ENCODE data around the gene NCKAP5.
"Not testable (repeated sequence)": the region's sequence is repeated elsewhere in the genome, so short reads cannot be mapped to it uniquely, and the experiment has no call there.

The NCKAP5 gene

DNA sequence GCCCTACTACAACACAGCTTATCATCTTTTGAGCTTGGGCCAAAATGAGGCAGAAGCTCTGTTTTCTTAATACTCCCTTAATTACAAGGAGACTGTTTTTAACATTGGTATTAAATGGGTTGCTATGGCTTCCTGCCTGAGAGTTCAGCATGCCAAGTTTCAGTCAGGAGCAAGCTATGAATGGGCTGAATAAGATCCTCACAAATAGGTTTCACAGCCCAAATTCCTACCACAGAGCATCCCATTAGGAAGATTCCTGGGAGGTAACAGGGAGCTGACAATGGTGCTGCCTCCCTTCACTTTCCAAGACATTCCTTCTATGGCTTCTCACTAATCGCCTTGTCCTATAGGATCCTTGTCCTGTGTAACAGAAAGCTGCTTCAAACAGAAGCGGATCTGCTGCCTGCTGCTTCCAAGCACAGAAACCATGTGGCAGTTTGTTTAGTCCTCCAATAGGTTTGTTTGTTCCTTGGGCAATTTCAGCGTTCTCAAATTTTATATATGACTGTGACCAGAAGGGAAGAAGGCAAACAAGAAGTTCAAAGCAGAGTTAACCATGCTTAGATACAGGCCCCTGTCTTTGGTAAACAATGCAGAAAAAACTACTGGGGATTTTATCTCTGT is 70.9 kb downstream of the NCKAP5 start:
- DNase-seq (ENCODE audit: low spot score): no peak

DNA sequence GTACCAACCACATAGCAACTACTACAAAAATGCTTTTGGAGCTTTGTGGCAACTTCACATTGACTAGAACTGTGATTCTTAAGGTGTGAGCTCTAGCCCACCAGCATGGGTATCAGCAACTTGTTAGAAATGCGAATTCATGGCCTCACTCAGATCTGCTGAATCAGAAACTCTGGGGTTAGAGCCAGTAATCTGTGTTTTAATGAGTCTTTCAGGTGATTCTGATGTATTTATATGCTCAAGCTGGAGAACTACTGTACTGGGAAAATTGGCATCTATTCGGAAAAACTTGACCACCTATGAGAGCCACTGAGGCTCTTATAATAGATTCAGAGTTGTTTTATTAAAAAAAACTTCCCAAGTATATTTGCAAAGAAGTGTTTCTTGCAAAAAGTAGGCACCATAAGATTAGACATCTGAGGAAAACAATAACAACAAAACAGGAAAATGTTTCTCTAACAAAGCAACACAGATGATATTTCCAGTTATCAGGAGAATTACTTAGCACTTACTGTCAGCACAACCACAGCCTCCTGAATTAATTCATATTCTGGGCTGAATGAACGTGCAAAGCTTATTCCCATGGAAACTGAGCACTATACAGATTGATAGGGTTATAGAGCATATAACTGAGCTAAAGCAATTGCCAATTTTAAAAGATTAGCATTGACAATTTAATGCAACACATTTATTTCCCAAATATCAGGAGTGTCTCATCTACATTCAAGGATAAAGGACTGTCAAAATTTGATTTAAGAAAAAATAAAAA is 71.6 kb downstream of the NCKAP5 start:
- DNase-seq (ENCODE audit: low spot score): no peak

DNA sequence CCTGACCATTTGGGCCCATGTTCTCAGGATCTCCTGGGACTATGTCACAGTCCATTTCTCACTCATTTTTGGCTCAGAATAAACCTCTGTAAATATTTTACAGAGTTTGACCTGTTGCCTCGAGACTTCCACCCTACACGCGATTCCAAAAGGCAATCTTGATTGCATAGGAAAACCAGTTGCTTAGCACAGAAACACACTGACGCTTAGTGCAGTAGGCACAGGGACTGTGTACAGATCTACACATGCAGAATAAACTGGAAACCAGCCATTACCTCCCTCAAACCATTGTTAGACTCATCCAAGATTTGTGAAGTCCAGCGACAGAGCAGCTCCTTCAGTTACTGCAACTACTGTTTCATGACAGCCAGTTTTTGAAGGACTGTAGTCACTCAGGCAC is 73.0 kb downstream of the NCKAP5 start:
- DNase-seq (ENCODE audit: low spot score): no peak

GRCh38 chr2:133492719-133493380 is 75.4 kb downstream of the NCKAP5 start:
- DNase-seq (ENCODE audit: low spot score): no peak

GRCh38 chr2:133490411-133490980 is 77.8 kb downstream of the NCKAP5 start:
- DNase-seq (ENCODE audit: low spot score): no peak

DNA sequence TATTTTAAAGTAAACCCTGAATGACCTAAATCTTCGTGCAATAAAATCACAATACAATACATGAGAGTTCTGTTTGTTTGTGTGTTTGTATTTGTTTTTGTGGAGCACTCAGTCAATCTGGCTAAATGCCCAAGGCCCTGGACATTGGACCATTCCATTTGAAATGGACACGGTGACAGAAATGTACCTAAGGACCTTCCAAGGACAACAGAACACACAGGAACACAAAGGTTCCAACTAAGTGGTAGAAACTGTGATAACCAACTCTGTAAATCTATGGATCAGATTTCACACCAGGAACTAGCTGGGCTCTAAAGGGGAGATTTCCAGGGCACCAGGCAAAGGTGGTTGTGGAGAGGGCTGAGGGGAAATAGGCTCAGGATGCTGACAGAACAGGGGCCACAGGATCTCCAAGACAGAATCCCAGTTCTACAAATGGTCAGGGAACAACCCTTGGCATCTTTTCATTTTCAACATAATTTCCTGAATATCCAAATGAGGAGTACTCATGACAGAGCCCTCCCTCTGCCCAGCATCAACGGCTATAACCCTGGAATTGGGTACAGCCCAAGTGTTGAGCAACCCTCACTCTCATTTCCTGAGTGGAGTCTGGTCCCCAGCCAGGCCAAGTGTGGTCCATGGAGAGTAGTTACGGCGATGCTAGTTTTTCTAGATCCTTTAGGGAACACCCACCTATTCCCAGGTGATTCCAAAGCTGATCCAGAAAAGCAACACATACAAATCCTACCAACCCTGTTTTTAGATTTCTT is 78.4 kb downstream of the NCKAP5 start:
- DNase-seq (ENCODE audit: low spot score): no peak

- DNase-seq (ENCODE audit: low spot score): no peak
Measured at GRCh38 chr2:133489146-133489545, 79.1 kb downstream of the NCKAP5 start.

- DNase-seq (ENCODE audit: low spot score): no peak
Measured at GRCh38 chr2:133486771-133487191, 81.5 kb downstream of the NCKAP5 start.

DNA sequence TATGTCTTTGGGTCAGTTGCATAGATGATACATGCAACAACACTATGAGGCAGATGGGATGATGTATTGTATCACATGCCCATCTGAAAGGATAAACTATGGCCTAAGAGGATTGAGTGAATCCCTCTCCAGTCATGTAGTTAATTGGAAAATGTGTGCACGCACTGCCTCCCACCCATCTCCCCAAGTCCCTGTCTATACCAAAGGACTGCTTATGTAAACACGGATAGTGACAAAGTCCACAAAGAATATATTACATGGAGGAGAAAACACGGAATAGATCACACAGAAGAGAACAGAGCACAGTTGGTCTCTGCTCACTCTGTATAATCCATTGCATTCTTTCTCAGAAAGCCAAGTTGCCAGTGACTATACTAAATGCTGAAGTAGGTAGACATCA is 82.4 kb downstream of the NCKAP5 start:
- no peak for DNase-seq (ENCODE audit: low spot score)

GRCh38 chr2:133484784-133485183 is 83.5 kb downstream of the NCKAP5 start:
- no peak for DNase-seq (ENCODE audit: low spot score)

- no peak for DNase-seq (ENCODE audit: low spot score)
Measured at GRCh38 chr2:133484106-133484505, 84.2 kb downstream of the NCKAP5 start.

GRCh38 chr2:133483181-133483580 is 85.1 kb downstream of the NCKAP5 start:
- DNase-seq (ENCODE audit: low spot score): no peak

- DNase-seq (ENCODE audit: low spot score): no peak
Measured at GRCh38 chr2:133480707-133481429, 87.4 kb downstream of the NCKAP5 start.

- no peak for DNase-seq (ENCODE audit: low spot score)
Measured at GRCh38 chr2:133477616-133477990, 90.7 kb downstream of the NCKAP5 start.

GRCh38 chr2:133476931-133477615 is 91.2 kb downstream of the NCKAP5 start:
- no peak for DNase-seq (ENCODE audit: low spot score)

- no peak for DNase-seq (ENCODE audit: low spot score)
Measured at GRCh38 chr2:133476286-133476685, 92.0 kb downstream of the NCKAP5 start.

DNA sequence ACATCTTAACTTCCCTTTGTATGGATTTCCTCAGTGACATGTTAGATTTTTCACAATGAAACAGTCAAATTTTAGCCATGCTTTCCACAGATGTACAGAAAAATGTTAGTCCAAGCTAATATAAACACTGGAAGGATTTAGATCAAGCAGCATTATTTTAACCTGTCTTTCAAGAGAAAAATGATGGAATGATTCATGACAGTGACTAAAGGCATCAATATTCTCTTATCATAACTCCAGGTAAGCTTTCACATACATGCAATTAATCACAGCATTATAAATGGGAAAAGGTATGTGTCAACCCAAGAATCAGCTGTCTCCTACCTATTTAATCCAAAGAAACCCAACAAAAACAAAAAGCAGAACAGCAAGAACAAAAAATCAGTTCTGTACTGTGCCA is 92.7 kb downstream of the NCKAP5 start:
- DNase-seq (ENCODE audit: low spot score): no peak

- DNase-seq (ENCODE audit: low spot score): not testable (repeated sequence)
Measured at GRCh38 chr2:133470446-133470845, 97.8 kb downstream of the NCKAP5 start.

DNA sequence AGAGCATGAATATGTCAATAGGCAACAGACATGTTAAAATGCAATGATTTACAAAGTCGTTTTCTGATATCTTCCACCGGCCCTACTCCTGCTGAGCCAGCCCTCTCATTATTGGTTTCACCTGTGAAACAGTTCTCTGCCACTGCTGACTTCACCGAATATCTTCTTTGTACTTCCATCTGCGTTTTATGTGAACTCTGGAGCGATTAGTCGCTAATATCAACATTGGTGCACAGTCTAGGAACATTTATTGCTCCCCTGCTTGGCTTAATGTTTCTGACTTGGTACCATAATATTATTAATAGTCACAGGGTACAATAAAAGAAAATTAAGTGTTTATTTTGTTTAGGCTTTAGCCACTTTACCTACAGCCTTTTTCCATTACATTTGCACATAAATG is 105.5 kb downstream of the NCKAP5 start:
- no peak for DNase-seq (ENCODE audit: low spot score)

DNA sequence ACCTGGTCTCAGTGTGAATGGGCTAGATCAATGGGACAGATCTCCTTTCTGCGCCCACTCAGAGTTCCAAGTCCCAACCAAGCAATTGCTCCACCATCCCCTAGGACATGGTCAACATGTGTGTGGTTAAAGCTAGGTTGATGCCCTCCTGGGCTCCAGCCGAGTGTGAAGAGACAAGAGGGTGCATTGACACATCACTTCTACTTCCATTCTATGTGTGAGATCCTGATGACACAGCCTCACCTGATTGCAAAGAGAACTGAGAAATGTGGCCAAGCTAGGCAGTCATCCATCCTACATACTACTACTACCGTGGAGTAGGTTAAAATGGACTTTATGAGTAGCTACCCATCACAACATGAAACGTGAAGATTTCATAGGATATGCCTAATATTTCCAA is 106.8 kb downstream of the NCKAP5 start:
- no peak for DNase-seq (ENCODE audit: low spot score)

DNA sequence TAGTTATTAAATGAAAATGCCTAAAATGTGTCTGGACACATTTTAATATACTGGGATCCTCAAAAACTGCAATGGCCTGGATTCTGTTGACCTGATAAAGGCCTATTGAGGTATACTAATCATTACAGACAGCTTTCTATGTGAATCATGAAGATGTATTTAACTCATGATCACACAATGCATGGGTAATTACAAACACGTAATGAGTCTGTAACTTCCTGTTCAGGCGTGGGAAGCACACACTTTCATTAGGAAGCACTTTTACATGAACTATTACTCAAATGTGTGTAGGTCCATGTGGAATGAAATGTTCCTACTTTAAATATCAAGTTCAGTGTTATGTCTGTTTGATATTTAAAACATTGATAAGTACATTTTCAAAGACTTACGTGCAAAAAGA is 108.7 kb downstream of the NCKAP5 start:
- DNase-seq (ENCODE audit: low spot score): no peak
